Adipocyte (in vitro differentiated cells): Measurements from ENCODE around the gene ASS1.
A peak's percentile ranks its signal among the peaks of the same experiment; 100 is the strongest.

ENCODE experiments used
- DNase-seq: peaks from one replicate; pipeline ENCODE4 v3.0.0-alpha.2; 2015; ENCODE audit warnings: low read depth
- H3K27me3 ChIP-seq: replicated peaks from 2 replicates; pipeline ENCODE4 v1.7.0; 2013; ENCODE audit warnings: mild to moderate bottlenecking, low read length, moderate library complexity; ENCODE audit not compliant: control insufficient read depth, insufficient read depth
- H3K36me3 ChIP-seq: 2 replicates; pipeline ENCODE4 v1.7.0; 2013; ENCODE audit warnings: low read length, mild to moderate bottlenecking, moderate library complexity; ENCODE audit not compliant: control insufficient read depth, insufficient read depth, severe bottlenecking
- H3K4me1 ChIP-seq: 2 replicates; pipeline ENCODE4 v1.7.0; 2013; ENCODE audit warnings: mild to moderate bottlenecking, low read length, moderate library complexity; ENCODE audit not compliant: control insufficient read depth, insufficient read depth
- H3K4me3 ChIP-seq: 2 replicates; pipeline ENCODE4 v1.7.0; 2013; ENCODE audit warnings: mild to moderate bottlenecking, low read length, moderate library complexity
- H3K9ac ChIP-seq: 2 replicates; pipeline ENCODE4 v1.7.0; 2013; ENCODE audit warnings: mild to moderate bottlenecking, low read length, moderate library complexity
- H3K9me3 ChIP-seq: 2 replicates; pipeline ENCODE4 v1.7.0; 2013; ENCODE audit warnings: mild to moderate bottlenecking, low read length, moderate library complexity; ENCODE audit not compliant: control insufficient read depth

Gene ASS1

GRCh38 chr9:130530938-130531337 is 86.2 kb downstream of the ASS1 start:
- H3K36me3 ChIP-seq, result no peaks in the 10 kb centered on the region
- H3K4me3 ChIP-seq, result no peak overlapping the region
- peaks cover 7% of the 10 kb centered on the region for H3K4me1 ChIP-seq
- no peaks in the 10 kb centered on the region for H3K9me3 ChIP-seq
- no peak overlapping the region for H3K9ac ChIP-seq
- H3K27me3 ChIP-seq, result peaks cover 35% of the 10 kb centered on the region
- DNase-seq, result peak; percentile 58

GRCh38 chr9:130531670-130532069 is 86.9 kb downstream of the ASS1 start:
- Histone ChIP-seq H3K27me3 (peaks cover 33% of the 10 kb centered on the region), H3K4me3 (no peak overlapping the region), H3K9ac (no peak overlapping the region), H3K36me3 (no peaks in the 10 kb centered on the region), H3K9me3 (no peaks in the 10 kb centered on the region), H3K4me1 (peaks cover 10% of the 10 kb centered on the region)
- no peak for DNase-seq

- Histone ChIP-seq H3K9ac (no peak overlapping the region), H3K4me3 (no peak overlapping the region), H3K36me3 (no peaks in the 10 kb centered on the region), H3K4me1 (peaks cover 10% of the 10 kb centered on the region), H3K27me3 (peaks cover 32% of the 10 kb centered on the region), H3K9me3 (no peaks in the 10 kb centered on the region)
- DNase-seq, result no peak
Observed at GRCh38 chr9:130532426-130533080, 87.8 kb downstream of the ASS1 start.

- peak; percentile 44 for DNase-seq
- no peaks in the 10 kb centered on the region for H3K36me3 ChIP-seq
- peaks cover 22% of the 10 kb centered on the region for H3K27me3 ChIP-seq
- H3K4me1 ChIP-seq, result peaks cover 16% of the 10 kb centered on the region
- no peaks in the 10 kb centered on the region for H3K9me3 ChIP-seq
- H3K9ac ChIP-seq, result no peak overlapping the region
- H3K4me3 ChIP-seq, result peak overlapping the region; percentile 54
Observed at GRCh38 chr9:130535818-130536521, 91.2 kb downstream of the ASS1 start.

- no peak overlapping the region for H3K9ac ChIP-seq
- H3K4me1 ChIP-seq, result peaks cover 14% of the 10 kb centered on the region
- no peak overlapping the region for H3K4me3 ChIP-seq
- no peak for DNase-seq
- no peaks in the 10 kb centered on the region for H3K36me3 ChIP-seq
- no peaks in the 10 kb centered on the region for H3K9me3 ChIP-seq
- H3K27me3 ChIP-seq, result peaks cover 23% of the 10 kb centered on the region
Observed at GRCh38 chr9:130536701-130537107, 91.9 kb downstream of the ASS1 start.

GRCh38 chr9:130537346-130538050 is 92.7 kb downstream of the ASS1 start:
- Histone ChIP-seq H3K4me3 (no peak overlapping the region), H3K9me3 (no peaks in the 10 kb centered on the region), H3K9ac (no peak overlapping the region), H3K4me1 (peaks cover 14% of the 10 kb centered on the region), H3K36me3 (no peaks in the 10 kb centered on the region), H3K27me3 (peaks cover 28% of the 10 kb centered on the region)
- no peak for DNase-seq

GRCh38 chr9:130539420-130540223 is 94.9 kb downstream of the ASS1 start:
- no peaks in the 10 kb centered on the region for H3K9me3 ChIP-seq
- H3K4me3 ChIP-seq, result no peak overlapping the region
- H3K4me1 ChIP-seq, result peaks cover 14% of the 10 kb centered on the region
- H3K27me3 ChIP-seq, result peaks cover 28% of the 10 kb centered on the region
- no peaks in the 10 kb centered on the region for H3K36me3 ChIP-seq
- peak; percentile 78 for DNase-seq
- H3K9ac ChIP-seq, result no peak overlapping the region

- no peak for DNase-seq
- Histone ChIP-seq H3K27me3 (peaks cover 24% of the 10 kb centered on the region), H3K4me1 (peaks cover 6% of the 10 kb centered on the region), H3K9me3 (no peaks in the 10 kb centered on the region), H3K4me3 (no peak overlapping the region), H3K36me3 (no peaks in the 10 kb centered on the region), H3K9ac (no peak overlapping the region)
Observed at GRCh38 chr9:130541533-130541932, 96.8 kb downstream of the ASS1 start.

- no peak overlapping the region for H3K9ac ChIP-seq
- no peaks in the 10 kb centered on the region for H3K9me3 ChIP-seq
- peaks cover 6% of the 10 kb centered on the region for H3K4me1 ChIP-seq
- no peak for DNase-seq
- peaks cover 20% of the 10 kb centered on the region for H3K27me3 ChIP-seq
- no peak overlapping the region for H3K4me3 ChIP-seq
- H3K36me3 ChIP-seq, result no peaks in the 10 kb centered on the region
Observed at GRCh38 chr9:130542038-130542437, 97.3 kb downstream of the ASS1 start.

- no peaks in the 10 kb centered on the region for H3K9me3 ChIP-seq
- H3K36me3 ChIP-seq, result no peaks in the 10 kb centered on the region
- H3K4me3 ChIP-seq, result no peak overlapping the region
- no peak for DNase-seq
- no peak overlapping the region for H3K9ac ChIP-seq
- H3K4me1 ChIP-seq, result peaks cover 6% of the 10 kb centered on the region
- peaks cover 19% of the 10 kb centered on the region for H3K27me3 ChIP-seq
Observed at GRCh38 chr9:130542457-130543228, 97.9 kb downstream of the ASS1 start.
